ENCODE results near the gene CBX6. TPM values are rescaled to one million over a fixed set of nuclear protein-coding genes. Genes with fewer than 3 reads are reported as not detected.

The CBX6 gene
- polyA plus RNA-seq, 1 donor (not counting 4 experiments of a cell fraction or from before 2014, with no cell fraction given), result 4.1 TPM

GRCh38 chr22:38869663-38870062 is 2.4 kb downstream of the CBX6 start:
- TF ChIP-seq EZH2 (IDR thresholded peaks at IDR 0.05; ENCODE audit: low read length) (no peak), CTCF (optimal IDR thresholded peaks at IDR 0.05 in 1 of 3, IDR thresholded peaks at IDR 0.05 in 1 of 3, conservative IDR thresholded peaks at IDR 0.05 in 1 of 3; ENCODE audit: extremely low read depth in 1 of 3, insufficient read depth in 2 of 3, low read length in 3 of 3) (no peak)
- dilution Hi-C loops (cut with MboI; ENCODE audit: extremely low pct_ligation_motif_present, low sequenced_read_pairs), result no loop called here
- Histone ChIP-seq H3K4me3 (ENCODE audit: control insufficient read depth in 2 of 3, extremely low read depth in 1 of 3, insufficient read depth in 2 of 3, low read depth in 1 of 3, low read length in 3 of 3) (no peak overlapping the region), H4K20me1 (ENCODE audit: control insufficient read depth, extremely low read depth, insufficient read depth, low read length) (no peaks in the 10 kb centered on the region), H3K27ac (ENCODE audit: control insufficient read depth, insufficient read depth, low read length) (no peak overlapping the region), H3K36me3 (ENCODE audit: control insufficient read depth in 2 of 2, extremely low read depth in 1 of 2, insufficient read depth in 2 of 2, low read length in 2 of 2) (peaks cover 0 to 2% of the 10 kb centered on the region in 2 experiments), H3K9me3 (ENCODE audit: control insufficient read depth, low read depth, low read length) (no peaks in the 10 kb centered on the region), H3K9me1 (ENCODE audit: control insufficient read depth, extremely low read depth, insufficient read depth, low read length) (no peaks in the 10 kb centered on the region), H3K4me1 (ENCODE audit: control insufficient read depth, extremely low read depth, insufficient read depth, low read length) (peaks cover 29% of the 10 kb centered on the region), H2AFZ (ENCODE audit: control insufficient read depth, low read length) (no peak overlapping the region), H3K9ac (ENCODE audit: control insufficient read depth, extremely low read depth, insufficient read depth, low read length) (no peak overlapping the region), H3K4me2 (ENCODE audit: control insufficient read depth, extremely low read depth, insufficient read depth, low read depth, low read length) (no peak overlapping the region), H3K79me2 (ENCODE audit: control insufficient read depth, insufficient read depth, low read length) (no peaks in the 10 kb centered on the region), H3K27me3 (ENCODE audit: control insufficient read depth, extremely low read depth, insufficient read depth, low read length) (peaks cover 17% of the 10 kb centered on the region)
- FAIRE-seq (no peak), DNase-seq (ENCODE audit: low read depth, low spot score) (no peak)

- H3K9me1 ChIP-seq (ENCODE audit: control insufficient read depth, extremely low read depth, insufficient read depth, low read length), result no peaks in the 10 kb centered on the region
- H3K4me3 ChIP-seq (ENCODE audit: control insufficient read depth in 2 of 3, extremely low read depth in 1 of 3, insufficient read depth in 2 of 3, low read depth in 1 of 3, low read length in 3 of 3), result no peak overlapping the region
- H2AFZ ChIP-seq (ENCODE audit: control insufficient read depth, low read length), result no peak overlapping the region
- H3K9me3 ChIP-seq (ENCODE audit: control insufficient read depth, low read depth, low read length), result no peaks in the 10 kb centered on the region
- H3K4me2 ChIP-seq (ENCODE audit: control insufficient read depth, extremely low read depth, insufficient read depth, low read depth, low read length), result no peak overlapping the region
- DNase-seq (ENCODE audit: low read depth, low spot score) (no peak), FAIRE-seq (peak; percentile 82)
- H3K27ac ChIP-seq (ENCODE audit: control insufficient read depth, insufficient read depth, low read length), result no peak overlapping the region
- H3K4me1 ChIP-seq (ENCODE audit: control insufficient read depth, extremely low read depth, insufficient read depth, low read length), result peaks cover 35% of the 10 kb centered on the region
- peaks cover 14% of the 10 kb centered on the region for H3K27me3 ChIP-seq (ENCODE audit: control insufficient read depth, extremely low read depth, insufficient read depth, low read length)
- dilution Hi-C loops (cut with MboI; ENCODE audit: extremely low pct_ligation_motif_present, low sequenced_read_pairs), result no loop called here
- no peaks in the 10 kb centered on the region for H3K79me2 ChIP-seq (ENCODE audit: control insufficient read depth, insufficient read depth, low read length)
- H3K36me3 ChIP-seq (ENCODE audit: control insufficient read depth in 2 of 2, extremely low read depth in 1 of 2, insufficient read depth in 2 of 2, low read length in 2 of 2), result peaks cover 0 to 2% of the 10 kb centered on the region in 2 experiments
- no peaks in the 10 kb centered on the region for H4K20me1 ChIP-seq (ENCODE audit: control insufficient read depth, extremely low read depth, insufficient read depth, low read length)
- H3K9ac ChIP-seq (ENCODE audit: control insufficient read depth, extremely low read depth, insufficient read depth, low read length), result no peak overlapping the region
- peak; percentile 87 to 94 (median 89) for TF ChIP-seq CTCF (optimal IDR thresholded peaks at IDR 0.05 in 1 of 3, IDR thresholded peaks at IDR 0.05 in 1 of 3, conservative IDR thresholded peaks at IDR 0.05 in 1 of 3; ENCODE audit: extremely low read depth in 1 of 3, insufficient read depth in 2 of 3, low read length in 3 of 3)
- no peak for TF ChIP-seq EZH2 (IDR thresholded peaks at IDR 0.05; ENCODE audit: low read length)
Measured at GRCh38 chr22:38868886-38869381, 3.1 kb downstream of the CBX6 start.
